ENCODE results near the gene TBR1.
A peak's percentile ranks its signal among the peaks of the same experiment; 100 is the strongest.

TBR1 gene

DNA sequence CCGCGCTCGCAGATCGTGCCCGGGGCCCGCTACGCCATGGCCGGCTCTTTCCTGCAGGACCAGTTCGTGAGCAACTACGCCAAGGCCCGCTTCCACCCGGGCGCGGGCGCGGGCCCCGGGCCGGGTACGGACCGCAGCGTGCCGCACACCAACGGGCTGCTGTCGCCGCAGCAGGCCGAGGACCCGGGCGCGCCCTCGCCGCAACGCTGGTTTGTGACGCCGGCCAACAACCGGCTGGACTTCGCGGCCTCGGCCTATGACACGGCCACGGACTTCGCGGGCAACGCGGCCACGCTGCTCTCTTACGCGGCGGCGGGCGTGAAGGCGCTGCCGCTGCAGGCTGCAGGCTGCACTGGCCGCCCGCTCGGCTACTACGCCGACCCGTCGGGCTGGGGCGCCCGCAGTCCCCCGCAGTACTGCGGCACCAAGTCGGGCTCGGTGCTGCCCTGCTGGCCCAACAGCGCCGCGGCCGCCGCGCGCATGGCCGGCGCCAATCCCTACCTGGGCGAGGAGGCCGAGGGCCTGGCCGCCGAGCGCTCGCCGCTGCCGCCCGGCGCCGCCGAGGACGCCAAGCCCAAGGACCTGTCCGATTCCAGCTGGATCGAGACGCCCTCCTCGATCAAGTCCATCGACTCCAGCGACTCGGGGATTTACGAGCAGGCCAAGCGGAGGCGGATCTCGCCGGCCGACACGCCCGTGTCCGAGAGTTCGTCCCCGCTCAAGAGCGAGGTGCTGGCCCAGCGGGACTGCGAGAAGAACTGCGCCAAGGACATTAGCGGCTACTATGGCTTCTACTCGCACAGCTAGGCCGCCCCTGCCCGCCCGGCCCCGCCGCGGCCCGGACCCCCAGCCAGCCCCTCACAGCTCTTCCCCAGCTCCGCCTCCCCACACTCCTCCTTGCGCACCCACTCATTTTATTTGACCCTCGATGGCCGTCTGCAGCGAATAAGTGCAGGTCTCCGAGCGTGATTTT is 7.6 kb downstream of the TBR1 start:
- TF ChIP-seq, protein P1, sequence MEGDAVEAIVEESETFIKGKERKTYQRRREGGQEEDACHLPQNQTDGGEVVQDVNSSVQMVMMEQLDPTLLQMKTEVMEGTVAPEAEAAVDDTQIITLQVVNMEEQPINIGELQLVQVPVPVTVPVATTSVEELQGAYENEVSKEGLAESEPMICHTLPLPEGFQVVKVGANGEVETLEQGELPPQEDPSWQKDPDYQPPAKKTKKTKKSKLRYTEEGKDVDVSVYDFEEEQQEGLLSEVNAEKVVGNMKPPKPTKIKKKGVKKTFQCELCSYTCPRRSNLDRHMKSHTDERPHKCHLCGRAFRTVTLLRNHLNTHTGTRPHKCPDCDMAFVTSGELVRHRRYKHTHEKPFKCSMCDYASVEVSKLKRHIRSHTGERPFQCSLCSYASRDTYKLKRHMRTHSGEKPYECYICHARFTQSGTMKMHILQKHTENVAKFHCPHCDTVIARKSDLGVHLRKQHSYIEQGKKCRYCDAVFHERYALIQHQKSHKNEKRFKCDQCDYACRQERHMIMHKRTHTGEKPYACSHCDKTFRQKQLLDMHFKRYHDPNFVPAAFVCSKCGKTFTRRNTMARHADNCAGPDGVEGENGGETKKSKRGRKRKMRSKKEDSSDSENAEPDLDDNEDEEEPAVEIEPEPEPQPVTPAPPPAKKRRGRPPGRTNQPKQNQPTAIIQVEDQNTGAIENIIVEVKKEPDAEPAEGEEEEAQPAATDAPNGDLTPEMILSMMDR (IDR thresholded peaks at IDR 0.05; ENCODE audit: insufficient read depth, low read length, poor library complexity, severe bottlenecking) = no peak
- peak; percentile 17 for DNase-seq (ENCODE audit: extremely low read depth, insufficient read length)
- H3K36me3 ChIP-seq (ENCODE audit: control insufficient read depth, insufficient read depth, low read length) = no peaks in the 10 kb centered on the region
- H3K27me3 ChIP-seq (replicated peaks; ENCODE audit: control insufficient read depth, insufficient read depth, low read length) = no peaks in the 10 kb centered on the region; the same call in 1 of the 2 replicates
- peak overlapping the region; percentile 10 for H3K4me3 ChIP-seq (replicated peaks; ENCODE audit: low read depth, low read length)

DNA sequence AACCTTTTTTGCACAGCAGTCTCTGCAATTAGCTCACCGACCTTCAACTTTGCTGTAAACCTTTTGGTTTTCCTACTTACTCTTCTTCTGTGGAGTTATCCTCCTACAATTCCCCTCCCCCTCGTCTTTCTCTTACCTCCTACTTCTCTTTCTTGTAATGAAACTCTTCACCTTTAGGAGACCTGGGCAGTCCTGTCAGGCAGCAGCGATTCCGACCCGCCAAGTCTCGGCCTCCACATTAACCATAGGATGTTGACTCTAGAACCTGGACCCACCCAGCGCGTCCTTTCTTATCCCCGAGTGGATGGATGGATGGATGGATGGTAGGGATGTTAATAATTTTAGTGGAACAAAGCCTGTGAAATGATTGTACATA is 8.3 kb downstream of the TBR1 start:
- DNase-seq (ENCODE audit: extremely low read depth, insufficient read length) = no peak
- TF ChIP-seq, protein P1 (IDR thresholded peaks at IDR 0.05; ENCODE audit: insufficient read depth, low read length, poor library complexity, severe bottlenecking) = no peak
- no peak overlapping the region for H3K4me3 ChIP-seq (replicated peaks; ENCODE audit: low read depth, low read length)
- H3K27me3 ChIP-seq (replicated peaks; ENCODE audit: control insufficient read depth, insufficient read depth, low read length) = no peaks in the 10 kb centered on the region; the same call in 1 of the 2 replicates
- no peaks in the 10 kb centered on the region for H3K36me3 ChIP-seq (ENCODE audit: control insufficient read depth, insufficient read depth, low read length)

DNA sequence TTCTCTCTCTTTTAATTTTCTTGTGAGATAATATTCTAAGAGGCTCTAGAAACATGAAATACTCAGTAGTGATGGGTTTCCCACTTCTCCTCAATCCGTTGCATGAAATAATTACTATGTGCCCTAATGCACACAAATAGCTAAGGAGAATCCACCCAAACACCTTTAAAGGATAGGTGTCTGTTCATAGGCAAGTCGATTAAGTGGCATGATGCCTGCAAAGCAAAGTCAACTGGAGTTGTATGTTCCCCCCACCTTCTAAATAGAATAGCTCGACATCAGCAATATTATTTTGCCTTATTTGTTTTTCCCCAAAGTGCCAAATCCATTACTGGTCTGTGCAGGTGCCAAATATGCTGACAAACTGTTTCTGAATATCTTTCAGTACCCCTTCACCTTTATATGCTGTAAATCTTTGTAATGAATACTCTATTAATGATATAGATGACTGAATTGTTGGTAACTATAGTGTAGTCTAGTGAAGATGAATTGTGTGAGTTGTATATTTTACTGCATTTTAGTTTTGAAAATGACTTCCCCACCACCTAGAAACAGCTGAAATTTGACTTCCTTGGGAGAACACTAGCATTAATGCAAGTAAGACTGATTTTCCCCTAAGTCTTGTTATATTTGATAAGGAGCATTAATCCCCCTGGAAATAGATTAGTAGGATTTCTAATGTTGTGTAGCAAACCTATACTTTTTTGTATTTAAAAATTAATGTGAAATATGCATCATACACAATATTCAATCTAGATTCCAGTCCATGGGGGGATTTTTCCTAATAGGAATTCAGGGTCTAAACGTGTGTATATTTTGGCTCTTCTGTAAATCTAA is 9.0 kb downstream of the TBR1 start:
- no peak for DNase-seq (ENCODE audit: extremely low read depth, insufficient read length)

DNA sequence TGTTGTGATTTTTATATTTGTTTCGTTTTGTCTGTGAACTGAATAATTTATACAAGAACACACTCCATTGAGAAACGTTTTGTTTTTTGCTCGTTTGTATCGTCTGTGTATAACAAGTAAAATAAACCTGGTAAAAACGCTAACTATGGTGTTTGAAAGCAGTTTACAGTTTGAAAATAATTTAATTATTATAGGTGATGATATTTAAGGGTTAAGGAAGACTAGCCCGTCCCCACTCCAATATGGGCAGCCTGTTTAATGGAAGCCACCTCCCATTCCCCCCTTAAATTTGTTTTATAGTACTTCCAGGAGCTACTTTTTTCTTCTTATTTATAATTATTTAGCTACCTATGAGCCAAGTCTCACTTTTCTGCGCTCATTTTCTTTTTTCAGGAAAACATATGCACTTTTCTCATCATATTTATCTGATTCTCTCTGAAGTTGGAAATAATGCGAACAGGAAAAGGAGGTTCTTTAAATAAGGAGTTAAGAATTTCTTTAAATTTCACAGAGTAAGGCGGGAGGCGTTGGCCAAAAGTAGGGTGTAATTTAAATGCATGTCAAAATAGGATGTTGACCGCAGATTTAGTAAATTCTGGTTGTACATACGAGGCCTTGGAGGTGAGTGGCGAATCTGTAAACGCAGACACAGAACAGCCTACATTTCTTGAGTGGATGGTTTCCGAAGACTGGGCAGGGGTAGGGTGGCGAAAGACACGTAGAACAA is 9.8 kb downstream of the TBR1 start:
- H3K4me3 ChIP-seq (replicated peaks; ENCODE audit: low read depth, low read length) = no peak overlapping the region
- no peaks in the 10 kb centered on the region for H3K36me3 ChIP-seq (ENCODE audit: control insufficient read depth, insufficient read depth, low read length)
- DNase-seq (ENCODE audit: extremely low read depth, insufficient read length) = no peak
- H3K27me3 ChIP-seq (replicated peaks; ENCODE audit: control insufficient read depth, insufficient read depth, low read length) = no peaks in the 10 kb centered on the region; the same call in 1 of the 2 replicates
- TF ChIP-seq, protein P1 (IDR thresholded peaks at IDR 0.05; ENCODE audit: insufficient read depth, low read length, poor library complexity, severe bottlenecking) = no peak

More for the DNA sequence above, 9.0 kb downstream of the TBR1 start:
- no peaks in the 10 kb centered on the region; the same call in 1 of the 2 replicates for H3K27me3 ChIP-seq (replicated peaks; ENCODE audit: control insufficient read depth, insufficient read depth, low read length)
- H3K36me3 ChIP-seq (ENCODE audit: control insufficient read depth, insufficient read depth, low read length) = no peaks in the 10 kb centered on the region
- H3K4me3 ChIP-seq (replicated peaks; ENCODE audit: low read depth, low read length) = no peak overlapping the region
- TF ChIP-seq, protein P1 (IDR thresholded peaks at IDR 0.05; ENCODE audit: insufficient read depth, low read length, poor library complexity, severe bottlenecking) = no peak

DNA sequence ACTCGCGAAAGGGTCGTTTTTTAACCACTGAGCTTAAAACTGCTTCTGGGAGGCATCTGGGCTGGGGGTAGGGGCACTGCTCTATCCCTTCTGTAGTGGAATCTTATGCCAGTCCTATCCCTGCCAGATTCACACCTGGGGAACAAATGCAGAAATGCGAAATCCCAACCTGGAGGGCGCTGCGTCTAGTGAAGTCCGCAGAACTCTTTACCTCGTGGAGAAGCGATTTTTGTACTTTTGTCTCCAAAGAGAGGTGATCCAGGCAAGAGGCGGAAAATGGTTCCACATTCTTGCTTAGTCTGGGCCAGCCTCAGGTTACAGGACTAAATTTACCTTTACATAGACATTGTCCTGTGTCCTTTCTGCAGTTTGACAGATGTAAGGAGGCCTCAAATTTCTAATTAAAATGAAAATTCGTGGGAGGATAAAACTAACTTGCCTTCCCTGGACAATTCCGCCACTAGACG is 10.4 kb downstream of the TBR1 start:
- Histone ChIP-seq H3K36me3 (ENCODE audit: control insufficient read depth, insufficient read depth, low read length) (no peaks in the 10 kb centered on the region), H3K4me3 (replicated peaks; ENCODE audit: low read depth, low read length) (no peak overlapping the region), H3K27me3 (replicated peaks; ENCODE audit: control insufficient read depth, insufficient read depth, low read length) (no peaks in the 10 kb centered on the region; the same call in 1 of the 2 replicates)
- no peak for DNase-seq (ENCODE audit: extremely low read depth, insufficient read length)
- TF ChIP-seq, protein P1 (IDR thresholded peaks at IDR 0.05; ENCODE audit: insufficient read depth, low read length, poor library complexity, severe bottlenecking) = peak; percentile 10

Data from GM06990 (cell line).